Effector memory CD4-positive, alpha-beta T cell (primary cell): ENCODE measurements around the gene PPM1L.

ENCODE experiments used
- DNase-seq, 3 donors: peaks; one replicate each; pipeline ENCODE4 v3.0.0-alpha.2; 2020
- H3K27ac ChIP-seq: 2 replicates; pipeline ENCODE4 v1.7.0; 2013; ENCODE audit warnings: mild to moderate bottlenecking, low read length, moderate library complexity; ENCODE audit not compliant: insufficient read depth, poor library complexity, severe bottlenecking
- H3K27me3 ChIP-seq: replicated peaks from 2 replicates; pipeline ENCODE4 v1.7.0; 2013; ENCODE audit warnings: mild to moderate bottlenecking, low read length; ENCODE audit not compliant: insufficient read depth, control insufficient read depth, poor library complexity, severe bottlenecking
- H3K36me3 ChIP-seq: 2 replicates; pipeline ENCODE4 v1.7.0; 2013; ENCODE audit warnings: mild to moderate bottlenecking, low read length, moderate library complexity; ENCODE audit not compliant: control insufficient read depth, insufficient read depth
- H3K4me1 ChIP-seq: 2 replicates; pipeline ENCODE4 v1.7.0; 2013; ENCODE audit warnings: low read length, mild to moderate bottlenecking; ENCODE audit not compliant: control insufficient read depth, insufficient read depth, poor library complexity, severe bottlenecking
- H3K4me3 ChIP-seq: 2 replicates; pipeline ENCODE4 v1.7.0; 2013; ENCODE audit warnings: low read length, low read depth, mild to moderate bottlenecking; ENCODE audit not compliant: insufficient read depth, poor library complexity, severe bottlenecking
- H3K9me3 ChIP-seq: 2 replicates; pipeline ENCODE4 v1.7.0; 2013; ENCODE audit warnings: mild to moderate bottlenecking, low read length, moderate library complexity; ENCODE audit not compliant: control insufficient read depth

The PPM1L gene

DNA sequence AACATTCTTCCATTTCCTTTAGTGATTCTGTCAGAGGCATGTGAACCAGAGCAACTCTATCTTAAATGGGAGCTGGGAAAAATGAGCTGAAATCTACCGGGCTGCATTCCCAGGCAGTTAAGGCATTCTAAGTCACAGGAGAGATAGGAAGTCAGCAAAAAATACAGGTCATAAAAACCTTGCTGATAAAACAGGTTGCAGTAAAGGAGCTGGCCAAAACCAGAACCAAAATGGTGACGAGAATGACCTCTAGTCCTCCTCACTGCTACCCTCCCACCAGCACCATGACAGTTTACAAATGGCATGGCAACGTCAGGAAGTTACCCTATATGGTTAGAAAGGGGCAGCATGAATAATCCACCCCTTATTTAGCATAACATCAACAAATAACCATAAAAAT, 282.7 kb downstream of the PPM1L start:
- Histone ChIP-seq H3K36me3 (no peaks in the 10 kb centered on the region), H3K27me3 (no peaks in the 10 kb centered on the region), H3K4me3 (no peak overlapping the region), H3K9me3 (no peaks in the 10 kb centered on the region), H3K27ac (no peak overlapping the region), H3K4me1 (no peaks in the 10 kb centered on the region)
- no peak for DNase-seq

DNA sequence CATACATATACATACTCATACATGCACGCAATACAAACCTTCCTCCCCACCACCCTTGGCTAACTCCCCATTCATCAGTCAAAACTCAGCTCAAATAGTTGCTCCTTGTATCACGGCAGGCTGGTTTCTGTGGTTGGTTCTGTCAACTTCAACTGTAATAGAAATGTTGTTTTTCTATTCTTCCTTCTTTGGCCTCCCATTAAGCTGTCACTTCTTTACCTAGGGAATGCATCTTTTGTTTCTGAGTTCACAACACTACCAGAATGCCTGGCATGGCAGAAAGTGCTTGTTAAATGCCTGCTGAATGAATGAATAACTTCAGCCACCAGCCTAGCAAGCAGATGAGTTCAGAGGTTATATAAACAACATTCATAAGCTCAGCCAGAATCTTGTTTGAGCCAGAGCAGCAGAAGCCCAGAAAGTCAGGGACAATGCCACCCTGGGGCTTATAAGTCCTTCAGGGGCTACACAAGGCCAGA, 286.0 kb downstream of the PPM1L start:
- H3K4me3 ChIP-seq = no peak overlapping the region
- H3K36me3 ChIP-seq = no peaks in the 10 kb centered on the region
- no peak for DNase-seq
- H3K4me1 ChIP-seq = no peaks in the 10 kb centered on the region
- H3K9me3 ChIP-seq = no peaks in the 10 kb centered on the region
- H3K27ac ChIP-seq = no peak overlapping the region
- H3K27me3 ChIP-seq = no peaks in the 10 kb centered on the region

DNA sequence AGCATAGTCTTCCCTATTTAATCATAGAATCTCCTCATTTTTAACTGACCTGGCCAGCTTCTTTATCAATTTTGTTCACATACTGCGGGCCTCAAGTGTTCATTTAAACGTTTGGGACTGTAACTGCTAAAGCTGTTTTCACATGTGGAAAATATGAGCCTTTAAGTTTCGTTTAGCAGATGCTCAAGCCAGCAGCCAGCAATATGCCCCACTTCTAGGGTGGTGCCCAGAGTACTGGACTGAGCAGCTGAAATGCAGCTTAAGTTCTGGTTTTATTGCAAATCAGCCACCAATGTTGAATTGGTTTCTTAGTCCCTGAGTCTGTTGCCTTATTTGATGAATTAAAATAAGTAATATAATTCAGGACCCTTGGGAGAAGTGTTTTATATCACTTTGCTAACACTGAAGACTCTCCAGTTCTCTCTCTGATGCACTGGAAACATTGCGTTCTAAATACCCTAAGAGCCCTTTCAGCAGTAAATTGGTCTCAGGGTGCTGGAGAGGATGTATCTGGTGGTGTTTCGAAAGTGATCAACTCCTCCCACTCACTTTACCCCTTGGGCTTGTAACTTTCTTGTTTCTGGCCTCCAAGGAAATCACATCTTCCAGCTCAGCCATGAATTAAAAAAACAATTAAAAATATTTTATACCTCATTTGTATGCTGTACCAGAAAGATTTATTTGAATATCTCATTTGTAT, 287.5 kb downstream of the PPM1L start:
- Histone ChIP-seq H3K27me3 (no peaks in the 10 kb centered on the region), H3K9me3 (no peaks in the 10 kb centered on the region), H3K27ac (no peak overlapping the region), H3K36me3 (no peaks in the 10 kb centered on the region), H3K4me1 (no peaks in the 10 kb centered on the region), H3K4me3 (no peak overlapping the region)
- no peak for DNase-seq

GRCh38 chr3:161049683-161050248, 293.7 kb downstream of the PPM1L start:
- no peak overlapping the region for H3K4me3 ChIP-seq
- H3K27me3 ChIP-seq = no peaks in the 10 kb centered on the region
- no peak overlapping the region for H3K27ac ChIP-seq
- H3K9me3 ChIP-seq = no peaks in the 10 kb centered on the region
- no peaks in the 10 kb centered on the region for H3K4me1 ChIP-seq
- no peaks in the 10 kb centered on the region for H3K36me3 ChIP-seq
- no peak for DNase-seq

- H3K4me1 ChIP-seq = no peaks in the 10 kb centered on the region
- no peak for DNase-seq
- H3K9me3 ChIP-seq = no peaks in the 10 kb centered on the region
- no peaks in the 10 kb centered on the region for H3K36me3 ChIP-seq
- H3K27ac ChIP-seq = no peak overlapping the region
- no peak overlapping the region for H3K4me3 ChIP-seq
- H3K27me3 ChIP-seq = no peaks in the 10 kb centered on the region
Observed at GRCh38 chr3:161050935-161051334, 294.9 kb downstream of the PPM1L start.

GRCh38 chr3:161051856-161052255, 295.8 kb downstream of the PPM1L start:
- Histone ChIP-seq H3K4me3 (no peak overlapping the region), H3K9me3 (no peaks in the 10 kb centered on the region), H3K36me3 (no peaks in the 10 kb centered on the region), H3K4me1 (no peaks in the 10 kb centered on the region), H3K27me3 (no peaks in the 10 kb centered on the region), H3K27ac (no peak overlapping the region)
- no peak for DNase-seq

GRCh38 chr3:161054860-161055604, 299.0 kb downstream of the PPM1L start:
- Histone ChIP-seq H3K36me3 (no peaks in the 10 kb centered on the region), H3K27me3 (no peaks in the 10 kb centered on the region), H3K27ac (no peak overlapping the region), H3K4me3 (no peak overlapping the region), H3K9me3 (no peaks in the 10 kb centered on the region), H3K4me1 (no peaks in the 10 kb centered on the region)
- no peak for DNase-seq

- Histone ChIP-seq H3K36me3 (no peaks in the 10 kb centered on the region), H3K9me3 (no peaks in the 10 kb centered on the region), H3K4me3 (no peak overlapping the region), H3K27ac (no peak overlapping the region), H3K27me3 (no peaks in the 10 kb centered on the region), H3K4me1 (no peaks in the 10 kb centered on the region)
- DNase-seq = no peak
Observed at GRCh38 chr3:161064413-161064812, 308.4 kb downstream of the PPM1L start.

DNA sequence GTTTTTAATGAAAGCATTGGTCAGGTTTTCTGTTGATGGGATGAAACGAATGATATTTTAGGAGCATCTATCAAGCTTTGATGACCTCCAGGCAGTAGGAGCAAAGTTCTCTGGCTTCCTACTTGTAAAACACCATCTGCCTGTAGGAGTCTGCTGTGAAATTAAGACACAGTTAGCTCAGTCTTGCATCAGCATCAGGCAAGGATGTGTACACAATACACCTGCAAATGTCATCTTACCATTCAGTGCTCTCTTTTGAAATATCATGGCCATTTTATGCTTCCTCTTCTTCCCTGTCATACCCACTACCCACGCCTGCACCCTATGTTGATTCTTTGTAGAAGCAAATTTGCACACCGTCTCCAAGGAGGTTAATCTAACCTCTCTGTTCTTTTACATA, 310.9 kb downstream of the PPM1L start:
- Histone ChIP-seq H3K4me3 (no peak overlapping the region), H3K27ac (no peak overlapping the region), H3K27me3 (no peaks in the 10 kb centered on the region), H3K4me1 (no peaks in the 10 kb centered on the region), H3K36me3 (no peaks in the 10 kb centered on the region), H3K9me3 (no peaks in the 10 kb centered on the region)
- DNase-seq = no peak

GRCh38 chr3:161067335-161067734, 311.3 kb downstream of the PPM1L start:
- Histone ChIP-seq H3K27me3 (no peaks in the 10 kb centered on the region), H3K27ac (no peak overlapping the region), H3K36me3 (no peaks in the 10 kb centered on the region), H3K9me3 (no peaks in the 10 kb centered on the region), H3K4me3 (no peak overlapping the region), H3K4me1 (no peaks in the 10 kb centered on the region)
- DNase-seq = no peak
